Gastrocnemius medialis (tissue), 4 donors: ENCODE data around the gene LETMD1. TPM values are rescaled to one million over a fixed set of nuclear protein-coding genes. Genes with fewer than 3 reads are reported as not detected.

Source experiments
- ATAC-seq, 2 donors: fragments of 150-250 bp; one replicate each; pipeline ENCODE4 v1.9.1; 2016
- DNase-seq, 2 donors: peaks; one replicate each; pipeline ENCODE4 v3.0.0-alpha.2; 2019
- H3K27ac ChIP-seq, 4 donors: fragments of 200-600 bp; sonication (generic); 1 replicate in 1 of 4; 2 replicates in 3 of 4; pipeline ENCODE4 v1.5.1; 2016 to 2018; ENCODE audit warnings: mild to moderate bottlenecking in 2 of 4, moderate library complexity in 1 of 4
- H3K27me3 ChIP-seq, 3 donors: fragments of 200-600 bp; sonication (generic) in 2 of 3; 1 replicate in 1 of 3; 2 replicates in 2 of 3; pipeline versions ENCODE4 v1.5.1 to v1.6.0; 2016 to 2019; ENCODE audit warnings: mild to moderate bottlenecking in 1 of 3, moderate library complexity in 1 of 3
- H3K36me3 ChIP-seq, 2 donors: fragments of 200-600 bp; sonication (generic) in 1 of 2; one replicate each; pipeline ENCODE4 v1.5.1; 2017 to 2018
- H3K4me1 ChIP-seq, 2 donors: fragments of 200-600 bp; sonication (generic) in 1 of 2; one replicate each; pipeline ENCODE4 v1.5.1; 2016 to 2017; ENCODE audit warnings: mild to moderate bottlenecking in 2 of 2
- H3K4me3 ChIP-seq, 4 donors: fragments of 200-600 bp; sonication (generic) in 3 of 4; 1 replicate in 1 of 4; 2 replicates in 3 of 4; pipeline ENCODE4 v1.5.1; 2016 to 2019; ENCODE audit warnings: mild to moderate bottlenecking in 2 of 4
- H3K9me3 ChIP-seq, 3 donors: fragments of 200-600 bp; sonication (generic) in 2 of 3; 1 replicate in 1 of 3; 2 replicates in 2 of 3; pipeline ENCODE4 v1.5.1; 2016 to 2019
- POLR2A ChIP-seq, 2 donors: fragments of 450-650 bp; IDR thresholded peaks; one replicate each; pipeline ENCODE4 v1.6.1; 2017; ENCODE audit warnings: antibody characterized with exemption in 2 of 2, mild to moderate bottlenecking in 2 of 2, moderate library complexity in 2 of 2
- in situ Hi-C, 4 donors: fragments of 200-750 bp; cut with MboI; loops; one replicate each; pipeline versions ENCODE4 v1.15.0 to v1.8.0; 2017; ENCODE audit warnings: low sequenced_read_pairs in 4 of 4
- intact Hi-C: fragments of 100-400 bp; cut with DNase I; formaldehyde crosslinking; loops from one replicate; pipeline ENCODE4 v1.15.1; 2023; ENCODE audit warnings: low total_unique reads
- total RNA-seq, 4 donors: library from RNA; depleted of rRNA; stranded (reverse); fragments of >200 nt; gene quantifications; one replicate each; pipeline versions ENCODE4 v1.1.0 to v1.2.3, GENCODE V29; 2016
- TF ChIP-seq, protein P1 (sequence below), 5 experiments: fragments of 450-650 bp in 3 of 5; fragments of 200-600 bp in 2 of 5; sonication (generic) in 2 of 5; IDR thresholded peaks in 4 of 5; conservative IDR thresholded peaks in 1 of 5; 1 replicate in 4 of 5; 2 replicates in 1 of 5; pipeline ENCODE4 v1.5.1; 2016 to 2019; ENCODE audit warnings: antibody characterized with exemption in 5 of 5, mild to moderate bottlenecking in 3 of 5, moderate library complexity in 3 of 5

The LETMD1 gene, protein sequence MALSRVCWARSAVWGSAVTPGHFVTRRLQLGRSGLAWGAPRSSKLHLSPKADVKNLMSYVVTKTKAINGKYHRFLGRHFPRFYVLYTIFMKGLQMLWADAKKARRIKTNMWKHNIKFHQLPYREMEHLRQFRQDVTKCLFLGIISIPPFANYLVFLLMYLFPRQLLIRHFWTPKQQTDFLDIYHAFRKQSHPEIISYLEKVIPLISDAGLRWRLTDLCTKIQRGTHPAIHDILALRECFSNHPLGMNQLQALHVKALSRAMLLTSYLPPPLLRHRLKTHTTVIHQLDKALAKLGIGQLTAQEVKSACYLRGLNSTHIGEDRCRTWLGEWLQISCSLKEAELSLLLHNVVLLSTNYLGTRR
- total RNA-seq = 10 to 100 TPM; 22.5 to 42.4 (median 29.8) TPM

DNA sequence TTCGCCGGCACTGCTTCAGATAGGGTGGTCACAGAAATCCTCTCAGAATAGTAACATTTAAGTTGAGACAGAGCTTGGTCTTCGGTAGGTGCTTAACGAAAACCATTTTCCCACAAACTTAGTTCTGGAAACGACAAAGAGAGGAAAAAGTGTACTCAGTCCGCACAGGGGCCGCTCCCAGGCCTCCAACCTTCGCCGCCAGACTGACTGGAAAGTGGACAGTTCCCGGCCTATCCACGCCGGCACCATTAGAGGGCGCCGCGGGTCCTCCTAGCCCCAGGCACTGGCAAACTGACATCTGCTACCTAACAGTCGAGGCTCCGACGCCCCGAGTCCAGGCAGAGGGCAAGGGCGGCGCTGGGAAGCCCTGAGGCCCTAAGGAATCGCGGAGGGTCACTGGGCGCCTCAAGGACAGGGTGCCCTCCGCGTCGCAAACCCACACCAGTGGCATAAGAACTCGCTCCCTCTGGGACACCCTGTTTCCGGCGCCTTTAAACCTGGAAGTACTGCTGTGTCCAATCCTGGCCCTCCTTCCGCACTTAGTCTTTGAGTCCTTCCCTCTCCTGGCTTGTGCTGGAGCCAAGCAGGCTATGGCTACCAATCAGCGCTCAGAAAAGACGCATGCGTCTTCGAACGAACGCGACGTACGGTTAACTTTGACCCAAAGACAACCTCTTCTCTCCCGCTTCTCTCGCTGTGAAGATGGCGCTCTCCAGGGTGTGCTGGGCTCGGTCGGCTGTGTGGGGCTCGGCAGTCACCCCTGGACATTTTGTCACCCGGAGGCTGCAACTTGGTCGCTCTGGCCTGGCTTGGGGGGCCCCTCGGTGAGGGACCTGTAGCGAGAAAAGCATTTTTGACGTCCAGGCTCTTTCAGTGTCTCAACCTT is at the start of gene LETMD1:
Gene LETMD1, plus strand, starts transcription at position 673 of the 886 bp plus-strand sequence. Its CDS starts 30 bp downstream, at position 703.
- intact Hi-C loops = loop anchor here (1.0 to 2.0 kb wide), 6 partner anchors 21 to 293 kb away; partner anchors contain the start of genes CSRNP2, DAZAP2, SLC11A2 and TFCP2
- Histone ChIP-seq H3K4me1 (peaks cover 22 to 30% of the 10 kb centered on the region in 2 donors), H3K4me3 (peak within 1 kb of the TSS; percentile 79 to 95 (median 81)), H3K36me3 (peaks cover 0 to 26% of the 10 kb centered on the region in 2 donors), H3K9me3 (no peaks in the 10 kb centered on the region), H3K27ac (peak within 1 kb of the TSS; percentile 88 to 99 (median 98)), H3K27me3 (no peaks in the 10 kb centered on the region)
- peak; percentile 77 to 79 for TF ChIP-seq POLR2A (IDR thresholded peaks at IDR 0.05)
- TF ChIP-seq, protein P1, sequence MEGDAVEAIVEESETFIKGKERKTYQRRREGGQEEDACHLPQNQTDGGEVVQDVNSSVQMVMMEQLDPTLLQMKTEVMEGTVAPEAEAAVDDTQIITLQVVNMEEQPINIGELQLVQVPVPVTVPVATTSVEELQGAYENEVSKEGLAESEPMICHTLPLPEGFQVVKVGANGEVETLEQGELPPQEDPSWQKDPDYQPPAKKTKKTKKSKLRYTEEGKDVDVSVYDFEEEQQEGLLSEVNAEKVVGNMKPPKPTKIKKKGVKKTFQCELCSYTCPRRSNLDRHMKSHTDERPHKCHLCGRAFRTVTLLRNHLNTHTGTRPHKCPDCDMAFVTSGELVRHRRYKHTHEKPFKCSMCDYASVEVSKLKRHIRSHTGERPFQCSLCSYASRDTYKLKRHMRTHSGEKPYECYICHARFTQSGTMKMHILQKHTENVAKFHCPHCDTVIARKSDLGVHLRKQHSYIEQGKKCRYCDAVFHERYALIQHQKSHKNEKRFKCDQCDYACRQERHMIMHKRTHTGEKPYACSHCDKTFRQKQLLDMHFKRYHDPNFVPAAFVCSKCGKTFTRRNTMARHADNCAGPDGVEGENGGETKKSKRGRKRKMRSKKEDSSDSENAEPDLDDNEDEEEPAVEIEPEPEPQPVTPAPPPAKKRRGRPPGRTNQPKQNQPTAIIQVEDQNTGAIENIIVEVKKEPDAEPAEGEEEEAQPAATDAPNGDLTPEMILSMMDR (IDR thresholded peaks at IDR 0.05 in 4 of 5, conservative IDR thresholded peaks at IDR 0.05 in 1 of 5) = peak; percentile 87 to 98 (median 92)
- DNase-seq (peak; percentile 97 to 98), ATAC-seq (peak; percentile 99)
- in situ Hi-C loops = loop anchor here in 2 of 4 donors (10.0 kb wide), 1 partner anchor 297 kb away; the partner anchor contains the start of gene CELA1 (in 2 of the 2)

DNA sequence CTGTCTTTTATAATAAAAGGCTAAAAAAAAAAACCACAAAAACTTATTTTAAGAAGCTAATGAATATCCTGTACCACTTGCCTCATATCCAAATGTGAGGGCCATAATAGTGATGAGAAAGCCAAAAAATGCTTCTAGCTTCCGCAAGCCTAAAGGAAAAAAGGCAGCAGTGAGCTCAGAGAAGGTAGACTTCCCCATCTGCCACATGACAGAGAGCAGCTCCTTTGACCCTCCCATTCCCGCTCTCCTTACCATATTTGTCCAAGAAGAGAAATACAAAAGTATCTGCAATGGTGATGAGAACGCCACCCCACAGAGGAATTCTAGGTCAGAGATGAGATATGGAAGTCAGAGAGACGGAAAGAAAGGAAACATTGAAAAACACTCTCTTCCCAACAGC is 49.0 kb upstream of the LETMD1 start:
- intact Hi-C loops (no loop called here), in situ Hi-C loops (no loop called here)
- Histone ChIP-seq H3K4me1 (peaks cover 0 to 2% of the 10 kb centered on the region in 2 donors), H3K27ac (no peak overlapping the region), H3K9me3 (no peaks in the 10 kb centered on the region), H3K27me3 (no peaks in the 10 kb centered on the region), H3K36me3 (peaks cover 0 to 75% of the 10 kb centered on the region in 2 donors), H3K4me3 (no peak overlapping the region)
- TF ChIP-seq, protein P1 (IDR thresholded peaks at IDR 0.05 in 4 of 5, conservative IDR thresholded peaks at IDR 0.05 in 1 of 5) = no peak
- no peak for DNase-seq
- no peak for ATAC-seq

DNA sequence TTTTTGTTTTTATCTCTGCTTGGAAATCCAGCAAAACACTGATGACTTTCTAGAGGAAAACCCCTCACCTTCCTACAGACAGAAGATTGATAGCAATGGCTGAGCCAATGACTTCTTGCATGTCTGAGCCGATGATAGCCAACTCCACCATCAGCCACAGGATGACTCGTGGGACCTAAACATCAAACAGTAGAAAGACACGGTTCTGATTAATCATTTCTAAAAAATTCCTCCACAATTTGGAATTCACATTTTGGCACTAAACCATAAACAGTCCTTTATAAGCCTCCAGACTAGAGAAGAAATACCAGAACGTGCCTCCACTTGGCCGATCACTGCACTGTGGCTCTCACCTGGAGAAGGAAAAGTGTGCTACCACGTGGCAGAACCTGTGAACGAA is 47.9 kb upstream of the LETMD1 start:
- intact Hi-C loops = no loop called here
- TF ChIP-seq, protein P1 (IDR thresholded peaks at IDR 0.05 in 4 of 5, conservative IDR thresholded peaks at IDR 0.05 in 1 of 5) = no peak
- no peak for TF ChIP-seq POLR2A (IDR thresholded peaks at IDR 0.05)
- ATAC-seq (no peak), DNase-seq (no peak)
- H3K27ac ChIP-seq = no peak overlapping the region
- H3K27me3 ChIP-seq = no peaks in the 10 kb centered on the region
- H3K36me3 ChIP-seq = peaks cover 0 to 72% of the 10 kb centered on the region in 2 donors
- H3K9me3 ChIP-seq = no peaks in the 10 kb centered on the region
- no peak overlapping the region for H3K4me3 ChIP-seq
- H3K4me1 ChIP-seq = peaks cover 0 to 2% of the 10 kb centered on the region in 2 donors
- in situ Hi-C loops = no loop called here

DNA sequence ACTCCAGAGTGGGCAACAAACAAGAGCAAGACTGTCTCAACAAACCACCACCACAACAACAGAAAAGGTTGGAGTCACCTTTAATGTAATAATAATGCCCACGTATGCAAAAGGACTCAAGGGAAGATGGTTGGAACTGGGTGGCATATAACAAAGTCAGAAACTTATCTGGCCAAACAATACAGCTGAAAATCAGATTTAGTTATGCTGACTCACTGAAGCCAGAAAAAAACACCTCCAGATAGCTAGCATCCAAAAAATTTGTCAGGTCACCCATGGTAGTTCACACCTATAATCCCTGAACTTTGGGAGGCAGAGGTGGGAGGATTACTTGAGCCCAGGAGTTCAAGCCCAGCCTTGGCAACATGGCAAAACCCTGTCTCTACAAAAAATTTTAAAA is 46.3 kb upstream of the LETMD1 start:
- ATAC-seq (no peak), DNase-seq (no peak)
- H3K4me3 ChIP-seq = no peak overlapping the region
- intact Hi-C loops (no loop called here), in situ Hi-C loops (no loop called here)
- no peaks in the 10 kb centered on the region for H3K27me3 ChIP-seq
- H3K4me1 ChIP-seq = peaks cover 0 to 2% of the 10 kb centered on the region in 2 donors
- no peak for TF ChIP-seq POLR2A (IDR thresholded peaks at IDR 0.05)
- TF ChIP-seq, protein P1 (IDR thresholded peaks at IDR 0.05 in 4 of 5, conservative IDR thresholded peaks at IDR 0.05 in 1 of 5) = no peak
- H3K9me3 ChIP-seq = no peaks in the 10 kb centered on the region
- peak overlapping the region in 1 of 4 donors; percentile 49 for H3K27ac ChIP-seq
- peaks cover 0 to 64% of the 10 kb centered on the region in 2 donors for H3K36me3 ChIP-seq
